Measurements from ENCODE around the gene CSNK2A3. TPM values are rescaled to one million over a fixed set of nuclear protein-coding genes. Genes with fewer than 3 reads are reported as not detected.

CSNK2A3 gene
- total and polyA plus RNA-seq, 2 experiments from 2014 or later, result 0.45 to 0.83 TPM

GRCh38 chr11:11382858-11383532, 29.9 kb upstream of the CSNK2A3 start:
- no peak for DNase-seq (ENCODE audit: low spot score)

DNA sequence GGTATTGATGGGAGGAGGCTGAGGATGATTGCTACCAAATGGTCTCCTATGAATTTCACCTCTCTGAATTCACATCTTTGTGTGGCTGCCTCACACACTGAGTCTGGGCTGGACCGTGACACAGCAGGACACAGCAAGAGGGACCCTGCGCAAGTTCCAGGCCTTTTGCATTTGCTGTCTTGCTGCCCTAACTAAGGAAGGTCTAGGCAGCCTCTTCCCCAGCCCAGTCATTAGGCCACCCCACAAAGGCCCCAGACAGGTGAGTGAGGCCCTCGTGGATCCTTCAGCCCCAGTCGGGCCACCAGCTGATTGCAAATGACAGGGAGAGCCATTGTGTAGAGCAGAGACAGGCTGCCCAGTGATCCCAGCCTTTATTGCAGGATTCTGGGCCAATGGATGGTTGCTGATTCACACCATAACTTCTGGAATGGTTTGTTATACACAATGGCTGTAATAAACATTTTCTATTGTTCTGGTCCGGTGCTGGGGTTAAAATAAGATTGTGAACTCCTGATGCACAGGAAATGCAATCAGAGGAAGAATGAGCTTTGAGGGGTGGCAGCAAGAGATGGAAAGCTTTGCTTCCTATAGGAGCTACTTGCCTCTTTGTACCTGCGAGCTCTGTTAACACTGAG, 28.5 kb upstream of the CSNK2A3 start:
- no peak for TF ChIP-seq EZH2phosphoT487 (IDR thresholded peaks at IDR 0.05; ENCODE audit: low read depth, severe bottlenecking, unreplicated experiment)
- TF ChIP-seq, protein P1, sequence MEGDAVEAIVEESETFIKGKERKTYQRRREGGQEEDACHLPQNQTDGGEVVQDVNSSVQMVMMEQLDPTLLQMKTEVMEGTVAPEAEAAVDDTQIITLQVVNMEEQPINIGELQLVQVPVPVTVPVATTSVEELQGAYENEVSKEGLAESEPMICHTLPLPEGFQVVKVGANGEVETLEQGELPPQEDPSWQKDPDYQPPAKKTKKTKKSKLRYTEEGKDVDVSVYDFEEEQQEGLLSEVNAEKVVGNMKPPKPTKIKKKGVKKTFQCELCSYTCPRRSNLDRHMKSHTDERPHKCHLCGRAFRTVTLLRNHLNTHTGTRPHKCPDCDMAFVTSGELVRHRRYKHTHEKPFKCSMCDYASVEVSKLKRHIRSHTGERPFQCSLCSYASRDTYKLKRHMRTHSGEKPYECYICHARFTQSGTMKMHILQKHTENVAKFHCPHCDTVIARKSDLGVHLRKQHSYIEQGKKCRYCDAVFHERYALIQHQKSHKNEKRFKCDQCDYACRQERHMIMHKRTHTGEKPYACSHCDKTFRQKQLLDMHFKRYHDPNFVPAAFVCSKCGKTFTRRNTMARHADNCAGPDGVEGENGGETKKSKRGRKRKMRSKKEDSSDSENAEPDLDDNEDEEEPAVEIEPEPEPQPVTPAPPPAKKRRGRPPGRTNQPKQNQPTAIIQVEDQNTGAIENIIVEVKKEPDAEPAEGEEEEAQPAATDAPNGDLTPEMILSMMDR (IDR thresholded peaks at IDR 0.05; ENCODE audit: poor library complexity), result no peak
- no peak for TF ChIP-seq EZH2 (IDR thresholded peaks at IDR 0.05; ENCODE audit: borderline replicate concordance)
- H3K4me1 ChIP-seq (ENCODE audit: insufficient read depth), result no peaks in the 10 kb centered on the region
- no peak for DNase-seq (ENCODE audit: low spot score)
- no peaks in the 10 kb centered on the region for H3K9me3 ChIP-seq (ENCODE audit: low read depth)
- H3K79me2 ChIP-seq, result no peaks in the 10 kb centered on the region
- H3K27me3 ChIP-seq, result no peaks in the 10 kb centered on the region
- no peaks in the 10 kb centered on the region for H4K20me1 ChIP-seq (ENCODE audit: insufficient read depth, poor library complexity, severe bottlenecking)
- H3K4me2 ChIP-seq, result no peak overlapping the region
- no peaks in the 10 kb centered on the region for H3K36me3 ChIP-seq (replicated peaks; ENCODE audit: insufficient read depth, low read depth)
- H3K4me3 ChIP-seq, result no peak overlapping the region
- 87% methylated on average over 6 of the region's 6 CpGs for WGBS (ENCODE audit: low lambda C conversion rate, missing lambda C conversion rate)
- H3K27ac ChIP-seq, result no peak overlapping the region
- no peak overlapping the region for H2AFZ ChIP-seq
- H3K9me2 ChIP-seq (replicated peaks; ENCODE audit: insufficient read depth), result no peaks in the 10 kb centered on the region

More at GRCh38 chr11:11382858-11383532, 29.9 kb upstream of the CSNK2A3 start:
- Histone ChIP-seq H2AFZ (no peak overlapping the region), H3K4me1 (ENCODE audit: insufficient read depth) (no peaks in the 10 kb centered on the region), H3K9me3 (ENCODE audit: low read depth) (no peaks in the 10 kb centered on the region), H3K79me2 (no peaks in the 10 kb centered on the region), H3K36me3 (replicated peaks; ENCODE audit: insufficient read depth, low read depth) (no peaks in the 10 kb centered on the region), H3K27ac (no peak overlapping the region), H4K20me1 (ENCODE audit: insufficient read depth, poor library complexity, severe bottlenecking) (no peaks in the 10 kb centered on the region), H3K9me2 (replicated peaks; ENCODE audit: insufficient read depth) (no peaks in the 10 kb centered on the region), H3K4me2 (no peak overlapping the region), H3K27me3 (no peaks in the 10 kb centered on the region), H3K4me3 (no peak overlapping the region)
- WGBS (ENCODE audit: low lambda C conversion rate, missing lambda C conversion rate), result 77% methylated on average over 7 of the region's 7 CpGs
- TF ChIP-seq EZH2phosphoT487 (IDR thresholded peaks at IDR 0.05; ENCODE audit: low read depth, severe bottlenecking, unreplicated experiment), result no peak
- no peak for TF ChIP-seq EZH2 (IDR thresholded peaks at IDR 0.05; ENCODE audit: borderline replicate concordance)
- TF ChIP-seq, protein P1 (IDR thresholded peaks at IDR 0.05; ENCODE audit: poor library complexity), result no peak

DNA sequence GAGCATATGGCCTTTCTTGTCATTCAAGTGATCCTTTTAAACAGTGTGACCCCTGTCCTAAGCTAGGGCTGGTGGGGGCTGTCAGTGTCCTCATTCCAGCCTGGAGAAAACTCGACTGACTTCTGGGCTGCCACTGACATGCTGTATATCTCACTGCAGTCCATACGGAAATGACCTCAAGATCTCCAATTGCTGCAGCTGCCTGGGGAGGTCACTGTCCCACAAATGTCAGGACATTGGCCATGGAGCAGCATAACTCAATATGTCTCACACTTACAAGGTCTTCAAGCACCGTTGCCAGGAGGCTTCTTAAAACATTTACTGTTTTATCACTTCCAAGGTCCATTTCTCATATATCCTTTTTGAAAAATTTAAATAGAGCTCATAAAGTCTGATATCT, 27.8 kb upstream of the CSNK2A3 start:
- Histone ChIP-seq H3K9me2 (replicated peaks; ENCODE audit: insufficient read depth) (no peaks in the 10 kb centered on the region), H3K27ac (no peak overlapping the region), H3K79me2 (no peaks in the 10 kb centered on the region), H3K4me2 (no peak overlapping the region), H4K20me1 (ENCODE audit: insufficient read depth, poor library complexity, severe bottlenecking) (no peaks in the 10 kb centered on the region), H3K4me1 (ENCODE audit: insufficient read depth) (no peaks in the 10 kb centered on the region), H3K27me3 (no peaks in the 10 kb centered on the region), H3K4me3 (no peak overlapping the region), H2AFZ (no peak overlapping the region), H3K9me3 (ENCODE audit: low read depth) (no peaks in the 10 kb centered on the region), H3K36me3 (replicated peaks; ENCODE audit: insufficient read depth, low read depth) (no peaks in the 10 kb centered on the region)
- TF ChIP-seq EZH2 (IDR thresholded peaks at IDR 0.05; ENCODE audit: borderline replicate concordance) (no peak), EZH2phosphoT487 (IDR thresholded peaks at IDR 0.05; ENCODE audit: low read depth, severe bottlenecking, unreplicated experiment) (no peak)
- TF ChIP-seq, protein P1 (IDR thresholded peaks at IDR 0.05; ENCODE audit: poor library complexity), result no peak
- WGBS (ENCODE audit: low lambda C conversion rate, missing lambda C conversion rate), result 81% methylated on average over 3 of the region's 3 CpGs
- no peak for DNase-seq (ENCODE audit: low spot score)
